NCI-H748 treated with DMSO at 0.1 percent for 48 hours (cell line): ENCODE results near the gene OR1D2.
"Not testable (repeated sequence)": the region's sequence is repeated elsewhere in the genome, so short reads cannot be mapped to it uniquely, and the experiment has no call there.

ENCODE experiments used
- DNase-seq: peaks from one replicate; lab custom pipeline; 2025; lab: John Stamatoyannopoulos, UW

OR1D2 gene

GRCh38 chr17:3104322-3104721, at the start of gene OR1D2:
TSS of gene OR1D2 (minus strand) at chr17:3104422. CDS start at chr17:3092996, 11,426 bp downstream.
- no peak for DNase-seq

- DNase-seq, result not testable (repeated sequence)
These were observed 33.3 kb upstream of the OR1D2 start for GRCh38 chr17:3137494-3137893.

GRCh38 chr17:3127451-3127850, 23.2 kb upstream of the OR1D2 start, which contains the start of gene OR1G1:
TSS of gene OR1G1 (minus strand) at chr17:3127551. CDS start at chr17:3127551, 0 bp downstream.
- DNase-seq, result no peak

GRCh38 chr17:3073850-3074249, 30.4 kb downstream of the OR1D2 start:
- not testable (repeated sequence) for DNase-seq

- DNase-seq, result not testable (repeated sequence)
These were observed 39.0 kb downstream of the OR1D2 start for GRCh38 chr17:3065192-3065591.

- DNase-seq, result not testable (repeated sequence)
These were observed 40.7 kb downstream of the OR1D2 start, which contains the start of gene OR1D5 for GRCh38 chr17:3063507-3063906. TSS of gene OR1D5 (minus strand) at chr17:3063607. CDS start at chr17:3063607, 0 bp downstream.

GRCh38 chr17:3062824-3063377, 41.3 kb downstream of the OR1D2 start:
- DNase-seq, result not testable (repeated sequence)

- DNase-seq, result not testable (repeated sequence)
These were observed 49.4 kb downstream of the OR1D2 start for GRCh38 chr17:3054868-3055267.

- DNase-seq, result no peak
These were observed 54.4 kb downstream of the OR1D2 start for GRCh38 chr17:3049705-3050295.

GRCh38 chr17:3048727-3049471, 55.3 kb downstream of the OR1D2 start:
- peak; percentile 98 for DNase-seq

- no peak for DNase-seq
These were observed 57.5 kb downstream of the OR1D2 start for GRCh38 chr17:3046753-3047152.

- peak; percentile 8 for DNase-seq
These were observed 60.4 kb downstream of the OR1D2 start for GRCh38 chr17:3043737-3044365.

GRCh38 chr17:3040882-3041281, 63.3 kb downstream of the OR1D2 start:
- no peak for DNase-seq

- no peak for DNase-seq
These were observed 64.5 kb downstream of the OR1D2 start for GRCh38 chr17:3039736-3040135.

- DNase-seq, result no peak
These were observed 65.3 kb downstream of the OR1D2 start for GRCh38 chr17:3038941-3039340.
